Esophagus muscularis mucosa (tissue), 4 donors: ENCODE results near the gene DNAI2.

ENCODE experiments used
- EP300 ChIP-seq: sonication (generic); formaldehyde crosslinking; IDR thresholded peaks from one replicate; pipeline ENCODE4 v1.6.1; 2017; ENCODE audit warnings: antibody characterized with exemption
- POLR2A ChIP-seq: fragments of 450-650 bp; IDR thresholded peaks from one replicate; pipeline ENCODE4 v1.6.1; 2017; ENCODE audit warnings: antibody characterized with exemption, moderate library complexity, mild to moderate bottlenecking, low read depth
- POLR2AphosphoS5 ChIP-seq, 2 donors: sonication (generic); formaldehyde crosslinking; IDR thresholded peaks; one replicate each; pipeline ENCODE4 v1.6.1; 2017; ENCODE audit warnings: antibody characterized with exemption in 2 of 2
- TF ChIP-seq, protein P1 (sequence below), 3 experiments: fragments of 200-600 bp in 2 of 3; fragments of 450-650 bp in 1 of 3; sonication (generic) in 2 of 3; IDR thresholded peaks; one replicate each; pipeline ENCODE4 v1.5.1; 2017 to 2019; ENCODE audit warnings: antibody characterized with exemption in 3 of 3, mild to moderate bottlenecking in 2 of 3, moderate library complexity in 1 of 3

DNA sequence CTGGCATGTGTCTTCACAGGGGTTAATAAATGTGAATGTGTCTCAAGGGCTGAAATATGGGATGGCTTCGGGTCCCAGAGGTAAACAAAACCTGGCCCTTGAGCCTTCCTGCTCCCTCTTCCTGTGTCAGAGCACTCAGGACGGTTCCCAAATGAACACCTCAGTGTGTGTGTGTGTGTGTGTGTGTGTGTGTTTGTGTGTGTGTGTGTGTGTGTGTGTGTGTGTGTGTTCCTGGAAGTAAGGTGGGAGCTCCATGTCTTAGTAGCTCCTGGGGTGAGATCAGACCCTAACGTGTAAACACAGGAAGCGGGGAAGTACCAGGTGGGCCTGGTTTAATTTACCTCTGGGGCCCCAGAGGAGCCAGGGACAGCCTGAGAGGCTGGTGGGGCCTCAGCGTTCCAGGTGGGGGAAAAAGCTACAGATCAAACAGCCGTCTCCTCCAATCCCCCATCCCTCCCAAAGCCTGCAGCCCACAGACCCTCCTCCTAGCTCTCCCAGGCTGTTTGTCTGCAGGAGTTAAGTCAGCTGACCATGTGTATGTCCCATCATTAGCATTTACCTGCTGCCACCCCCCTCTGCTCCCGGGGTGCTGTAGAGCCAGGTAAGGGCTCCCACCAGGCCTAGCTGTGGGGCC, 58.1 kb downstream of the DNAI2 start:
- TF ChIP-seq, protein P1, sequence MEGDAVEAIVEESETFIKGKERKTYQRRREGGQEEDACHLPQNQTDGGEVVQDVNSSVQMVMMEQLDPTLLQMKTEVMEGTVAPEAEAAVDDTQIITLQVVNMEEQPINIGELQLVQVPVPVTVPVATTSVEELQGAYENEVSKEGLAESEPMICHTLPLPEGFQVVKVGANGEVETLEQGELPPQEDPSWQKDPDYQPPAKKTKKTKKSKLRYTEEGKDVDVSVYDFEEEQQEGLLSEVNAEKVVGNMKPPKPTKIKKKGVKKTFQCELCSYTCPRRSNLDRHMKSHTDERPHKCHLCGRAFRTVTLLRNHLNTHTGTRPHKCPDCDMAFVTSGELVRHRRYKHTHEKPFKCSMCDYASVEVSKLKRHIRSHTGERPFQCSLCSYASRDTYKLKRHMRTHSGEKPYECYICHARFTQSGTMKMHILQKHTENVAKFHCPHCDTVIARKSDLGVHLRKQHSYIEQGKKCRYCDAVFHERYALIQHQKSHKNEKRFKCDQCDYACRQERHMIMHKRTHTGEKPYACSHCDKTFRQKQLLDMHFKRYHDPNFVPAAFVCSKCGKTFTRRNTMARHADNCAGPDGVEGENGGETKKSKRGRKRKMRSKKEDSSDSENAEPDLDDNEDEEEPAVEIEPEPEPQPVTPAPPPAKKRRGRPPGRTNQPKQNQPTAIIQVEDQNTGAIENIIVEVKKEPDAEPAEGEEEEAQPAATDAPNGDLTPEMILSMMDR (IDR thresholded peaks at IDR 0.05): no peak
- TF ChIP-seq POLR2A (no peak), POLR2AphosphoS5 (IDR thresholded peaks at IDR 0.05) (no peak), EP300 (no peak)
